Left colon (tissue), 2 donors: ENCODE measurements around the gene GNA14. TPM values are rescaled to one million over a fixed set of nuclear protein-coding genes. Genes with fewer than 3 reads are reported as not detected.
"Not testable (repeated sequence)": the region's sequence is repeated elsewhere in the genome, so short reads cannot be mapped to it uniquely, and the experiment has no call there.

Source experiments
- ATAC-seq: fragments of 200-7000 bp; cut with Tn5 transposase; one replicate; pipeline ENCODE4 v1.9.1; 2020; ENCODE audit warnings: mild to moderate bottlenecking, moderate library complexity
- DNase-seq, 2 donors: peaks; one replicate each; pipeline ENCODE4 v3.0.0-alpha.2; 2020
- intact Hi-C, 2 donors: fragments of 100-400 bp; cut with DNase I in 1 of 2; cut with micrococcal nuclease in 1 of 2; formaldehyde crosslinking; loops; one replicate each; pipeline versions ENCODE4 v1.11.2 to v1.14.0; 2022; cut with DNase I, micrococcal nuclease
- total RNA-seq, 2 donors: library from RNA; stranded (reverse); fragmentation: NEBNext Ultra II Directional; extraction: Animal tissue kit (Norgen Biotek cat#: 25700); gene quantifications; one replicate each; pipeline ENCODE4 v1.2.1, GENCODE V29; 2021
- donor health status: DM: no; HTN: no; CAD: no.
- donor health status: DM: yes; HTN: yes; CAD: no.

Gene GNA14
- total RNA-seq, 2 donors from 2014 or later, result 12.3 to 13.2 TPM

DNA sequence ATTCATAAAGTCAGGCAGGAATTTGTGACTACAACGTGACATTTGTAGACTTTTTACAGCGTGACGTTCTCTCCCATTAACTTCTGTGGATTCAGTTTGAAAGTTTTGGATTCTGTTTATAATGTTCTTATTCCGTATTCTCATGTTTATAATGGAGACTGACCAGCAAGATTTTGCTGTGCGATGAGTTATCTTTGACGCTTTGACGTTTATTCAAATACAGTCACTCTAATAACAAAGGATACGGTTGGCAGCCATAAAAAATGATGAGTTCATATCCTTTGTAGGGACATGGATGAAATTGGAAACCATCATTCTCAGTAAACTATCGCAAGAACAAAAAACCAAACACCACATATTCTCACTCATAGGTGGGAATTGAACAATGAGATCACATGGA lies 249.5 kb downstream of the GNA14 start:
- DNase-seq, intact Hi-C loops, ATAC-seq: not testable (repeated sequence)

DNA sequence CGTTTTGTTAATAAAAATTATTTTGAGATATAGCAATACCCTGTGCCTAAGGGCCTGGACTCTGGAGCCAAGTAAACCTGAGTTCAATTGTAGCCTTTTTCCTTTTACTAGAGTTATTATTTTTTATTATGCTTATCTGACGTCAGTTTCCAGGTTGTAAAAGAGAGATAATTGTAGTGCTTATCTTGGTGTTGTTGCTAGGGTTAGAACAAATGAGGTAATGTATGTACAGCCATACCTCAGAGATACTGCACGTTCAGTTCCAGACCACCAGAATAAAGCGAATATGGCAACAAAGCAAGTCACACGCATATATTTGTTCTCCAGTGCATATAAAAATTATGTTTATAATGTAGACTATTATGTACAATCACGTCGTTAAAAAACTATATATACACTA lies 255.8 kb downstream of the GNA14 start:
- intact Hi-C loops, result no loop called here
- no peak for DNase-seq
- peak; percentile 86 for ATAC-seq

GRCh38 chr9:77391834-77392233 lies 256.3 kb downstream of the GNA14 start:
- DNase-seq (no peak), ATAC-seq (peak; percentile 61)
- intact Hi-C loops, result no loop called here

DNA sequence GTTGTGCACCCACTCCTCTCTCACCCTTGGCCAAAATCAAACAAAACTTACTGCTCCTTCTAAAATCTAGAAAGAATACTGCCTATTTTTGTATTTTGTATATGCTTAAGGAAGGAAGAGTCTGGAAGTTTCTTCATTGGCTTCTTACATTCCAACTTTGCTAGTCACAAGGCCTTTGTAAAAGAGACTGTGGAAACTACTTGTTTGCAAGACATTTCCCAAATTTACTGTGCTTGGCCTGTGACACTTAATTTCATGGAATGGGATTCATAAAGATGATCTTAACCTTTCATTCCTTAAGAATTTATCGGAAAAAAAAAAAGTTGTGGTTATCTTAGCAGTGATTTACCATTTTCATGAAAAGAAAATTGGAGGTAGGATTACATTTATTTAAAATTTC lies 261.9 kb downstream of the GNA14 start:
- no peak for ATAC-seq
- no peak for DNase-seq
- intact Hi-C loops, result no loop called here

DNA sequence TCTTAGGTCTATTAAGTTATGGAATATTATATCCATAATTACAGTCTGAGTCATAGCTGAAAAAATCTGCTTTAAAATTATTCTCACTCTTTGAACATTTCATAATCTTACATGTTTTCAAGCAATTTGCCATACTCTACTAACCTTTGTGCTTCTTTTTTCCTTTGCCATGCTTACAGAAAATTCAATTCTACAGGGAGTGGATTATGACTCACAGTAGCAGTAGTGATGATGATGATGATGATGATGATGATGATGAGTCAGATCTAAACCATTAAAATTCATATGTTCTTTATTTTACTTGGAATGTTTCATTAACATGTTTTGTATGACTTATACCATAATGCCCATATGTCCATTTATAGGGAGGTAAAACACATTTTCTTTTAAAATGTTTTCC lies 263.7 kb downstream of the GNA14 start:
- intact Hi-C loops, result no loop called here
- ATAC-seq (no peak), DNase-seq (no peak)

DNA sequence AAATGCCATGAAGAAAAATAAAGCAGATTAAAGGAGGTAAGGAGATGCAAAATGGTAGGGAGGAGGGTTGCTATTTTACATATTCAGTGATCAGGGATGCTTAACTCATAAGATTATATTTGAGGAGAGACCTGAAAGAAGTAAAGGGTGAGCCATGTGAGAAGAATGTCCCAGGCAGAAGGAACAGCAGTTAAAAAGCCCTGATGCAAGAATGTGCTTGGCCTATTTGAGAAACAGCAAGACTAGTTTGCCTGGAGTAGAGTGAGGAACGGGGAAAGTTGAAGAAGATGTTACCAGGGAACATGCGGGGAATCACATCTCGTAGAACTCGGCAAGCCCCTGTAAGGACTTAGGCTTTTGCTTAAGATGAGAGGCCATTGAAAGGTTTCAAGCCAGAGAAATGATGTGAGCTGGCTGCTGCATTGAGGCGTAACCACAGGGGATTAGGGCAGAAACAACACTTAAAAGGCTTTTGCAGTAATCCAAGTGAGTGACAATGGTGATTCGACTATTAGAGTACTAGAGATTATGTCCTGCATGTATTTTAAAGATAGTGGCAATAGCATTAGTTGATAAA lies 272.1 kb downstream of the GNA14 start:
- DNase-seq, result no peak
- no peak for ATAC-seq
- intact Hi-C loops, result no loop called here

DNA sequence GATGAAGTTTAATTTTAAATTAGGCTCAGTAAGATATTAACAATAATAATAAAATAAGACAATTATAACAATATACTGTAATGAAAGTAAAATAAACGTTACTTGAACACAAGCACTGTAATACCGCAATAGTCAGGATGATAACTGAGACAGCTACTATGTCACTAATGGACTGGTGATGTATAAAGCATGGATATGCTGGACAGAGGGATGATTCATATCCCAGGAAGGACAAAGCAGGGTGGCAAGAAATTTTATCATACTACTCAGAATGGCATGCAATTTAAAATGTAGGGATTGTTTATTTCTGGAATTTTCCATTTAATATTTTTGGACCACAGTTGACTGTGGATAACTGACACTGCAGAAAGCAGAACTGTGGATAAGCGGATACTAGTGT lies 273.9 kb downstream of the GNA14 start:
- intact Hi-C loops, result no loop called here
- DNase-seq, result no peak
- ATAC-seq, result no peak
